Stomach (tissue), 4 donors: ENCODE results near the gene TAL2.

ENCODE experiments used
- EP300 ChIP-seq: sonication (generic); formaldehyde crosslinking; IDR thresholded peaks from one replicate; pipeline ENCODE4 v1.6.1; 2017; ENCODE audit warnings: antibody characterized with exemption
- POLR2A ChIP-seq, 4 donors: fragments of 450-650 bp; IDR thresholded peaks; one replicate each; pipeline ENCODE4 v1.6.1; 2016; ENCODE audit warnings: antibody characterized with exemption in 4 of 4, control low read depth in 2 of 4, mild to moderate bottlenecking in 1 of 4, moderate library complexity in 1 of 4
- POLR2AphosphoS5 ChIP-seq, 3 donors: sonication (generic); formaldehyde crosslinking; IDR thresholded peaks; one replicate each; pipeline ENCODE4 v1.6.1; 2016; ENCODE audit warnings: antibody characterized with exemption in 3 of 3
- TF ChIP-seq, protein P1 (sequence below), 7 experiments: fragments of 450-650 bp in 4 of 7; fragments of 200-600 bp in 3 of 7; sonication (generic) in 3 of 7; IDR thresholded peaks; one replicate each; pipeline ENCODE4 v1.5.1; 2016 to 2019; ENCODE audit warnings: antibody characterized with exemption in 7 of 7, control low read depth in 2 of 7, mild to moderate bottlenecking in 1 of 7

DNA sequence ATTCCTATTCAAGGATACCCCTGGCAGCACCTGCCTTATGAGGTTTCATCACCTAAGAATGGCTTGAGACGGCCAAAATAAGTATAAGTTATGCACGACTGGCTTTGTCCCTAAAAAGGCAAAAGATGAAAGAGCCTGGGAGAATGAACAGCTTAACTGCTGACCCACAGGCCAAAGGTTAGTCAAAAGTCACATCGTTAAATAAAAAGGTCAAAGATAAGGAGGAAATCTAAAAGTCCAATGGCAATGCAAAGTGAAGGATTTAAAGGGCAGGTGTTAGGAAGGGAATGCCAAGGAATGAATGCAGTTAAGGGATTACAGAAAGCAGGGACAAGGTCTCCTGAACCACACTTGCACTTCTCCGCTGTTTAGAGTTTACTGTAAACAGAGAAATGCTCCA lies 5.6 kb downstream of the TAL2 start:
- TF ChIP-seq, protein P1, sequence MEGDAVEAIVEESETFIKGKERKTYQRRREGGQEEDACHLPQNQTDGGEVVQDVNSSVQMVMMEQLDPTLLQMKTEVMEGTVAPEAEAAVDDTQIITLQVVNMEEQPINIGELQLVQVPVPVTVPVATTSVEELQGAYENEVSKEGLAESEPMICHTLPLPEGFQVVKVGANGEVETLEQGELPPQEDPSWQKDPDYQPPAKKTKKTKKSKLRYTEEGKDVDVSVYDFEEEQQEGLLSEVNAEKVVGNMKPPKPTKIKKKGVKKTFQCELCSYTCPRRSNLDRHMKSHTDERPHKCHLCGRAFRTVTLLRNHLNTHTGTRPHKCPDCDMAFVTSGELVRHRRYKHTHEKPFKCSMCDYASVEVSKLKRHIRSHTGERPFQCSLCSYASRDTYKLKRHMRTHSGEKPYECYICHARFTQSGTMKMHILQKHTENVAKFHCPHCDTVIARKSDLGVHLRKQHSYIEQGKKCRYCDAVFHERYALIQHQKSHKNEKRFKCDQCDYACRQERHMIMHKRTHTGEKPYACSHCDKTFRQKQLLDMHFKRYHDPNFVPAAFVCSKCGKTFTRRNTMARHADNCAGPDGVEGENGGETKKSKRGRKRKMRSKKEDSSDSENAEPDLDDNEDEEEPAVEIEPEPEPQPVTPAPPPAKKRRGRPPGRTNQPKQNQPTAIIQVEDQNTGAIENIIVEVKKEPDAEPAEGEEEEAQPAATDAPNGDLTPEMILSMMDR (IDR thresholded peaks at IDR 0.05), result no peak
- TF ChIP-seq EP300, result no peak
- TF ChIP-seq POLR2A (IDR thresholded peaks at IDR 0.05), result no peak
- no peak for TF ChIP-seq POLR2AphosphoS5 (IDR thresholded peaks at IDR 0.05)
